ENCODE results near the gene SLC15A1.

DNA sequence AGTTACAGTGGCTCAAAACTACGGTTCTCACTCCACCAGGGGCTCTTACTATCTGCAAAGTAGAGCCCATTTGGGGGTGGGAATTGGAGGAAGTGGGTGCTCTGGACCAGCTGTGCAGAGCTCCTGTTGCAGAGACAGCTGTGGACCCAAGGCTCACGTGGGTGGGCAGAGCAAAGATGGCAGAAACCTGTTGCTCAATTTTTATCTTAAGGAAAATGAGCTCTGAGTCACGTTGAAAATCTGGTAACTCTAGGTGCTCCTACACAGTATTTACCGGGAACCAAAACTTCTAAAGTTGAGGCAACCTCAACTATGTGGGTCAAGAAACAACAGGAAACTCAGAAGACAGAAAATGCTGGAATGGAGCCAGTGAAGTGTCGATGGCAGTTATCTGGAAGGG is 30.2 kb upstream of the SLC15A1 start:
- no peak for TF ChIP-seq POLR2A (IDR thresholded peaks at IDR 0.05)
- TF ChIP-seq CTCF (IDR thresholded peaks at IDR 0.05): no peak

Measured in uterus (tissue), 2 donors.